ENCODE data around the gene ARFGEF3. TPM values are rescaled to one million over a fixed set of nuclear protein-coding genes. Genes with fewer than 3 reads are reported as not detected.

The ARFGEF3 gene
- total RNA-seq, 4 donors from 2014 or later, result 2.8 to 11.8 (median 7.8) TPM

DNA sequence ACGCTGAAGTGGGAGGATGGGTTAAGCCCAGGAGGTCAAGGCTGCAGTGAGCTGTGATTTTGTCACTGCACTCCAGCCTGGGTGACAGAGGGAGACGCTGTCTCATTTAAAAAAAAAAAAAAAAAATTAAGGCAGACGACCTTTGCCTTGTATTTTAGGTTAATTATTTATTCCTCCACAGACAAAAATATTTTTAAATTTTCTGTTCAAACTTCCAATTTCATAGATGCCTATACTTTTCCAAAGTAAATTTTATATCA, 209.6 kb downstream of the ARFGEF3 start:
- H3K4me3 ChIP-seq (ENCODE audit: low read depth, poor library complexity, severe bottlenecking), result no peak overlapping the region
- DNase-seq (ENCODE audit: low spot score in 2 of 2), result no peak
- 69 to 78% methylated on average over 3 of the region's 3 CpGs for WGBS, 2 donors
- no peak for TF ChIP-seq POLR2A (IDR thresholded peaks at IDR 0.05)
- TF ChIP-seq, protein P1, sequence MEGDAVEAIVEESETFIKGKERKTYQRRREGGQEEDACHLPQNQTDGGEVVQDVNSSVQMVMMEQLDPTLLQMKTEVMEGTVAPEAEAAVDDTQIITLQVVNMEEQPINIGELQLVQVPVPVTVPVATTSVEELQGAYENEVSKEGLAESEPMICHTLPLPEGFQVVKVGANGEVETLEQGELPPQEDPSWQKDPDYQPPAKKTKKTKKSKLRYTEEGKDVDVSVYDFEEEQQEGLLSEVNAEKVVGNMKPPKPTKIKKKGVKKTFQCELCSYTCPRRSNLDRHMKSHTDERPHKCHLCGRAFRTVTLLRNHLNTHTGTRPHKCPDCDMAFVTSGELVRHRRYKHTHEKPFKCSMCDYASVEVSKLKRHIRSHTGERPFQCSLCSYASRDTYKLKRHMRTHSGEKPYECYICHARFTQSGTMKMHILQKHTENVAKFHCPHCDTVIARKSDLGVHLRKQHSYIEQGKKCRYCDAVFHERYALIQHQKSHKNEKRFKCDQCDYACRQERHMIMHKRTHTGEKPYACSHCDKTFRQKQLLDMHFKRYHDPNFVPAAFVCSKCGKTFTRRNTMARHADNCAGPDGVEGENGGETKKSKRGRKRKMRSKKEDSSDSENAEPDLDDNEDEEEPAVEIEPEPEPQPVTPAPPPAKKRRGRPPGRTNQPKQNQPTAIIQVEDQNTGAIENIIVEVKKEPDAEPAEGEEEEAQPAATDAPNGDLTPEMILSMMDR (IDR thresholded peaks at IDR 0.05), result no peak
- intact Hi-C loops (cut with DNase I; ENCODE audit: low total_unique reads), result no loop called here

DNA sequence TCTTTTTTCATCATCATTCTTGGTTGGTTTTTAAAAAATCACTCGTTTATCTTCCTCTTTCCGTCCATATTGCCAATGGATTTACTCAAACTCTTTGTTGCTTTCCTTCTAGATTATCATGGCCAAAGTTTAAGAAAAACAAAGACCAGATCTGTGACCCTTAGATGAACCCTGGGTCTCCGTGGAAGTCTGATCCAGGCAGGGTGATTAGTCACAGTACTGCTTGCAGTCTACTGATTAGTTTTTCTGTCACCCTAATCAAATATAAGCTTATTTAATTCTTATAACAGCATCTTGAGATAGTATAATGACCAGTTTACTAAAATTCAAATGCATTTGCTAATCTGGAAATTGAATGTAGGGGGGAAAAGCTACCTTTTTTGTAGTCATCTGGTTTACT, 210.0 kb downstream of the ARFGEF3 start:
- H3K4me3 ChIP-seq (ENCODE audit: low read depth, poor library complexity, severe bottlenecking), result no peak overlapping the region
- DNase-seq (ENCODE audit: low spot score in 2 of 2), result no peak
- 53 to 57% methylated on average over 3 of the region's 3 CpGs for whole genome bisulfite sequencing, 2 donors
- TF ChIP-seq, protein P1 (IDR thresholded peaks at IDR 0.05), result no peak
- no peak for TF ChIP-seq POLR2A (IDR thresholded peaks at IDR 0.05)
- intact Hi-C loops (cut with DNase I; ENCODE audit: low total_unique reads), result no loop called here

DNA sequence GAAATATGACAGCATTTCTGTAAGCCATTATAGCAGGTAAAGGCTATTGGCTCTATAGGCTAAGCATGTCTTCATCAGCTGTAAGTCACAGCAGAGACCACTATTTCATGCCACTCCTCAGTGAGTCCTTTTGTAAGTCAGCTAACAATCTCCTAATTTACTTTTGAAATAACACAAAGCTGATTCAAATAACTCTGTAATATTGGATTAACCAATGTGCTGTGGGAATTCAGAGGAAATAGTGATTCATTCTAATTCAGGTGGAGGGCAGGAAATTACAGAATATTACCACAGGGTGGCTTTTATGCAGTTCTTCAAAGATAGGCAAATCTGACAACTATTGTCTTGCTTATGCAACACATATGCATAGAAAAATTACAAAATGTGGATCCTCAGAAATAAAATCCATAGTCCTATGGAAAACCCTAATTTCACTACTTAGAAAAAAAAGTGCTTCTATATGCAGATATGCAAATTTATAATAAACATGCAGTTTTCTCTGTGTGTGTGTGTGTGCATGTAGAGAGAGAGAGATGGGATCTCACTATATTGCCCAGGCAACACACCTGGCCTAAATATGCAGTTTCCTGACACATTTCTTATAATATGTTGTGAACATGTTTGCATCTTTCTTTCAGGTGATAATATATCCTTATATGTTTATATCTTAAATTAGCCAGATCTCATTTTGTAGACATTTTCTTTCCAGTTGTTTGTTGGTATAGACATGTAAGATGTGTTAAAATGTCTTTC, 211.1 kb downstream of the ARFGEF3 start:
- intact Hi-C loops (cut with DNase I; ENCODE audit: low total_unique reads), result no loop called here
- no peak for TF ChIP-seq POLR2A (IDR thresholded peaks at IDR 0.05)
- TF ChIP-seq, protein P1 (IDR thresholded peaks at IDR 0.05), result no peak
- no peak for DNase-seq (ENCODE audit: low spot score in 2 of 2)
- no peak overlapping the region for H3K4me3 ChIP-seq (ENCODE audit: low read depth, poor library complexity, severe bottlenecking)

DNA sequence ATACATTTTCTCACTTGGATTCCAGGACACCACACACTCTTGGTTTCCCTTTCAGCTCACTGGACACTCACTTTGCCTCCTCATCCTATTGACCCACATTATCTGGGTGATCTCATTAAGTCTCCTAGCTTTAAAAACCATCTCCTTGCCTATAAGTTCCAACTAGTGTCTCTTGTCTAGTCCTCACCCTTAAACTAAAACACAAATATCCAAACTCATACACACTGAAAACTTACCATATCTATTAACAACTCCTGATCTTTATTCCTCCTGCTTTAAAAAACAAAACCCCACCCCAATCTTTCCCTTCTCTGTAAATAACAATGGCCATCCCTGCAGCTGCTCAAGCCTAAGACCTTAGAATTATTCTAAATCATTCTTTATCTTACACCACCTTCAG, 212.5 kb downstream of the ARFGEF3 start:
- TF ChIP-seq POLR2A (IDR thresholded peaks at IDR 0.05), result no peak
- TF ChIP-seq, protein P1 (IDR thresholded peaks at IDR 0.05), result no peak
- H3K4me3 ChIP-seq (ENCODE audit: low read depth, poor library complexity, severe bottlenecking), result no peak overlapping the region
- intact Hi-C loops (cut with DNase I; ENCODE audit: low total_unique reads), result no loop called here

DNA sequence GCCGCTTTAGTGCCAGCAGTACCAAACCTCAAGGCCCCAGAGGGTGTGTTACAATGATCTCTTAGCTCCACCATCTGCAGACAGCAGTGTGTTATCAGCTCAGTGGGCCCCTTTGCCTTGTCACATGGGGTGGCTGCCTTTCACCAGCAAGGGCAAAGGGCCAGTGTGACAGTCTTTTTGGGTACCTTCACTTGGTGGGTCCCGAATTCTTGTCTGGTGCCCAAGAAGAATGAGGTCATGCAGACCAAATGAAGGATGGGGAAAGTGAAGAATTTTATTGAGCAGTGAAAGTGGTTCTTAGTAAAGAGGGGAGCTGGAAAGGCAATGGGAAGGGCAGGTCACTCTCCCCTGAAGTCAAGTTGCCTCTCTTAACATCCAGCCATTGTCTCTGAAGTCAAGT, 213.1 kb downstream of the ARFGEF3 start:
- intact Hi-C loops (cut with DNase I; ENCODE audit: low total_unique reads), result no loop called here
- no peak overlapping the region for H3K4me3 ChIP-seq (ENCODE audit: low read depth, poor library complexity, severe bottlenecking)
- DNase-seq (ENCODE audit: low spot score in 2 of 2), result no peak
- WGBS, 2 donors, result 92 to 95% methylated on average over 2 of the region's 2 CpGs
- TF ChIP-seq, protein P1 (IDR thresholded peaks at IDR 0.05), result no peak
- TF ChIP-seq POLR2A (IDR thresholded peaks at IDR 0.05), result no peak

More for the DNA sequence above, 212.5 kb downstream of the ARFGEF3 start:
- DNase-seq (ENCODE audit: low spot score in 2 of 2), result no peak

DNA sequence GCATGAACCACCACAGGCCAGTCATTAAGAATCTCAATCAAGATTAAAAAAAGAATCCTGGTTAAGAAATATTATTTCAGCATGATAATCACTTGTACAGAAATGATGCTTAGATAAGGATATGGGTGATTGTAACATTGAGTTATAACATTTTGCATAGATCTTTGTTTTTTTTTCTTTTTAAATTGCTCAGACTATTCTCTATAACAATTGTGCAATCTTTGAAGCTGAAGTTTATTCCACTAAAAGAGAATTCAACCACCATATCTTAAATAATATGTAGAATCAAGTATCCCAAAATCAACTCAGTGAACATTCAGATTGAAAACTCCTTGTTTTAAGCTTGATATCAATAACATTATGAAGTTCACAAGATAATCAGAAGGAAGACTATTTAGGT, 215.3 kb downstream of the ARFGEF3 start:
- no peak overlapping the region for H3K4me3 ChIP-seq (ENCODE audit: low read depth, poor library complexity, severe bottlenecking)
- intact Hi-C loops (cut with DNase I; ENCODE audit: low total_unique reads), result no loop called here
- DNase-seq (ENCODE audit: low spot score in 2 of 2), result no peak
- no peak for TF ChIP-seq POLR2A (IDR thresholded peaks at IDR 0.05)
- TF ChIP-seq, protein P1 (IDR thresholded peaks at IDR 0.05), result no peak
